CD4-positive, alpha-beta T cell (primary cell): ENCODE data around the gene GTF2IRD1. TPM values are rescaled to one million over a fixed set of nuclear protein-coding genes. Genes with fewer than 3 reads are reported as not detected.

Experiments
- ATAC-seq: fragments of 200-7000 bp; cut with Tn5 transposase; one replicate; pipeline ENCODE4 v1.10.0; 2022; ENCODE audit warnings: mild to moderate bottlenecking; ENCODE audit not compliant: poor library complexity
- CTCF ChIA-PET: fragments of 350-600 bp; sonication (Branson Sonifier 250); formaldehyde crosslinking; loops from one replicate; lab custom pipeline; 2021; ENCODE audit warnings: antibody characterized with exemption, inconsistent platforms; lab: Charles Lee
- POLR2A ChIA-PET: fragments of 350-600 bp; sonication (Branson Sonifier 250); formaldehyde crosslinking; loops from one replicate; lab custom pipeline; 2021; ENCODE audit warnings: antibody characterized with exemption, inconsistent platforms; lab: Charles Lee
- DNase-seq, 14 experiments: peaks; one replicate each; pipeline ENCODE4 v3.0.0-alpha.2; 2013 to 2020; ENCODE audit warnings: mixed read lengths in 2 of 14
- H3K27ac ChIP-seq, 2 donors: one replicate each; pipeline versions ENCODE4 v1.5.1 to v1.7.0; 2013; ENCODE audit warnings: low read length in 2 of 2, low read depth in 1 of 2, mild to moderate bottlenecking in 1 of 2
- H3K27me3 ChIP-seq, 2 experiments: 1 replicate in 1 of 2; 2 replicates in 1 of 2; pipeline versions ENCODE4 v1.6.1 to v1.7.0; 2013; ENCODE audit warnings: low read length in 2 of 2, control low read depth in 1 of 2, mild to moderate bottlenecking in 1 of 2, moderate library complexity in 1 of 2; ENCODE audit not compliant: insufficient read depth in 2 of 2, control insufficient read depth in 1 of 2
- H3K36me3 ChIP-seq: one replicate; pipeline ENCODE4 v1.6.1; 2013; ENCODE audit warnings: low read length, control low read depth; ENCODE audit not compliant: insufficient read depth
- H3K4me1 ChIP-seq: one replicate; pipeline ENCODE4 v1.6.1; 2013; ENCODE audit warnings: low read length, control low read depth; ENCODE audit not compliant: insufficient read depth
- H3K4me3 ChIP-seq: one replicate; pipeline ENCODE4 v1.5.1; 2013; ENCODE audit warnings: mild to moderate bottlenecking, low read length, moderate library complexity
- H3K9me3 ChIP-seq, 2 experiments: 1 replicate in 1 of 2; 2 replicates in 1 of 2; pipeline versions ENCODE4 v1.6.1 to v1.7.0; 2013; ENCODE audit warnings: low read length in 2 of 2, mild to moderate bottlenecking in 2 of 2, control low read depth in 1 of 2, moderate library complexity in 1 of 2; ENCODE audit not compliant: control insufficient read depth in 1 of 2, insufficient read depth in 1 of 2
- H3K27ac Mint-ChIP-seq: one replicate; pipeline ENCODE4 v1.8.0; 2020; ENCODE audit warnings: mixed read lengths
- H3K27me3 Mint-ChIP-seq: one replicate; pipeline ENCODE4 v1.8.0; 2021; ENCODE audit warnings: mixed read lengths
- H3K36me3 Mint-ChIP-seq: one replicate; pipeline ENCODE4 v1.8.0; 2021; ENCODE audit warnings: low read depth, mixed read lengths
- H3K4me1 Mint-ChIP-seq: one replicate; pipeline ENCODE4 v1.8.0; 2021; ENCODE audit warnings: low read depth, mixed read lengths
- H3K4me3 Mint-ChIP-seq: one replicate; pipeline ENCODE4 v1.8.0; 2020; ENCODE audit warnings: mild to moderate bottlenecking, mixed read lengths
- H3K9me3 Mint-ChIP-seq: one replicate; pipeline ENCODE4 v1.8.0; 2020; ENCODE audit warnings: mixed read lengths
- CTCF ChIP-seq: fragments of 200-600 bp; IDR thresholded peaks from one replicate; pipeline ENCODE4 v1.8.0; 2022; ENCODE audit warnings: antibody characterized with exemption, mild to moderate bottlenecking
- intact Hi-C, 2 experiments: fragments of 100-400 bp; cut with DNase I in 1 of 2; cut with micrococcal nuclease in 1 of 2; formaldehyde crosslinking; loops; one replicate each; pipeline versions ENCODE4 v1.15.1 to v1.9.0; 2023 to 2025; cut with DNase I, micrococcal nuclease
- total RNA-seq, 174 experiments: library from RNA in 2 of 174; stranded (reverse) in 2 of 174; gene quantifications; one replicate each; pipeline ENCODE4 v1.2.3 and lab custom pipeline; 2021 to 2026

Gene GTF2IRD1
- total RNA-seq, 2 experiments from 2014 or later: 0.74 to 1.2 TPM

- Mint-ChIP-seq H3K4me1 (no peaks in the 10 kb centered on the region), H3K27ac (no peak overlapping the region), H3K4me3 (no peak overlapping the region), H3K36me3 (no peaks in the 10 kb centered on the region), H3K9me3 (no peaks in the 10 kb centered on the region), H3K27me3 (no peaks in the 10 kb centered on the region)
- Histone ChIP-seq H3K27ac (no peak overlapping the region), H3K36me3 (no peaks in the 10 kb centered on the region), H3K4me1 (no peaks in the 10 kb centered on the region), H3K9me3 (no peaks in the 10 kb centered on the region), H3K27me3 (no peaks in the 10 kb centered on the region), H3K4me3 (no peak overlapping the region)
- DNase-seq (no peak), ATAC-seq (no peak)
- intact Hi-C loops: no loop called here
- ChIA-PET POLR2A (no interaction called here), CTCF (no interaction called here)
- TF ChIP-seq CTCF: no peak
These were observed 20.7 kb downstream of the GTF2IRD1 start for GRCh38 chr7:74474271-74474865.

- Histone ChIP-seq H3K27ac (no peak overlapping the region), H3K4me1 (no peaks in the 10 kb centered on the region), H3K9me3 (no peaks in the 10 kb centered on the region), H3K27me3 (peaks cover 3 to 4% of the 10 kb centered on the region in 2 experiments), H3K36me3 (no peaks in the 10 kb centered on the region), H3K4me3 (no peak overlapping the region)
- Mint-ChIP-seq H3K4me1 (no peaks in the 10 kb centered on the region), H3K9me3 (no peaks in the 10 kb centered on the region), H3K36me3 (no peaks in the 10 kb centered on the region), H3K27me3 (no peaks in the 10 kb centered on the region), H3K4me3 (no peak overlapping the region), H3K27ac (no peak overlapping the region)
- no peak for DNase-seq
- ChIA-PET CTCF (no interaction called here), POLR2A (no interaction called here)
- no peak for ATAC-seq
- intact Hi-C loops: no loop called here
- no peak for TF ChIP-seq CTCF
These were observed 21.7 kb downstream of the GTF2IRD1 start for GRCh38 chr7:74475243-74475986.

DNA sequence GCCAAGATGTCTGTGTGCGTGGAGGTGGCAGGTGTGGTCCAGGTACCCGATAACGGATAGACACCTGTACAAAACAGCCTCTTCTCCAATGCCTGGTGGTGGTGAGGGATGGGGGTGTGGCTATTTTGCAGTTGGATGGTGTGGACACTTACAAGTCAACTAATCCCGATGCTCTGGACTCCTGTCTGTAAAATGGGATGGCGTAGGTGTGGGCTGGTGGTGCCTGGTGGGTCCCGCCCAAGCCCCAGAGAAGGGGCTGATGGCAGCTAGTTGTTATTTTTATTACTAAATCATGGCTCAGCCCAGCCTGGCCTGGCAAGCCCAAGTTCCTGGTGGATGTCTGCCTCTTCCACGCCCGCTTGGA is 22.3 kb downstream of the GTF2IRD1 start:
- ChIA-PET POLR2A (no interaction called here), CTCF (no interaction called here)
- H3K27ac ChIP-seq: no peak overlapping the region
- no peaks in the 10 kb centered on the region for H3K9me3 Mint-ChIP-seq
- no peaks in the 10 kb centered on the region for H3K4me1 ChIP-seq
- intact Hi-C loops: no loop called here
- H3K4me3 Mint-ChIP-seq: no peak overlapping the region
- DNase-seq (no peak), ATAC-seq (no peak)
- H3K27me3 ChIP-seq: peaks cover 6 to 7% of the 10 kb centered on the region in 2 experiments
- H3K27me3 Mint-ChIP-seq: no peaks in the 10 kb centered on the region
- H3K36me3 Mint-ChIP-seq: no peaks in the 10 kb centered on the region
- no peaks in the 10 kb centered on the region for H3K4me1 Mint-ChIP-seq
- H3K27ac Mint-ChIP-seq: no peak overlapping the region
- H3K4me3 ChIP-seq: no peak overlapping the region
- TF ChIP-seq CTCF: no peak
- H3K36me3 ChIP-seq: no peaks in the 10 kb centered on the region
- no peaks in the 10 kb centered on the region for H3K9me3 ChIP-seq
